Choroid plexus epithelial cell (primary cell): ENCODE results near the gene HSD17B12.
A peak's percentile ranks its signal among the peaks of the same experiment; 100 is the strongest.

Source experiments
- DNase-seq: peaks from one replicate; pipeline ENCODE4 v3.0.0-alpha.2; 2010; ENCODE audit warnings: low read depth
- H3K4me3 ChIP-seq: 2 replicates; pipeline ENCODE4 v1.5.1; 2011; ENCODE audit warnings: low read depth, mild to moderate bottlenecking, control low read depth, low read length, moderate library complexity
- CTCF ChIP-seq: conservative IDR thresholded peaks from 2 replicates; pipeline ENCODE4 v1.5.1; 2011; ENCODE audit warnings: low read depth, mild to moderate bottlenecking, control low read depth, inconsistent platforms, low read length, moderate library complexity

Gene HSD17B12

GRCh38 chr11:43712676-43713075 is 32.1 kb downstream of the HSD17B12 start:
- TF ChIP-seq CTCF: no peak
- DNase-seq: no peak
- no peak overlapping the region for H3K4me3 ChIP-seq

DNA sequence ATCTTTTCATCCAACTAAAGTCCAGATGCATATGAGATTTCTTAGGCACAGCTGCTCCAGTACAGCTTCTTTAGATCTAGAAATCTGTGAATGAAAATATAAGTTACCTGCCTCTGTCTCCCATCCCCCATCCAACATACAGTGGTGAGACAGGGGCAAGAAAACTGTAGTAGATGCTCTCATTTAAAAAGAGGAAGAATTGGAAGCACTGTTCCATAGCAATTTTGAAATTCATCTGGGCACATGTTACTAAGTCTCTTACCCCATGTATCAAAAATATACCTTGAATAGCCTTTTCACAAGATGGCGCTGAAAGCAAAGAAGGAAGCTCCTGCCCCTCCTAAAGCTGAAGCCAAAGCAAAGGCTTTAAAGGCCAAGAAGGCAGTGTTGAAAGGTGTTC is 37.8 kb downstream of the HSD17B12 start:
- no peak for DNase-seq
- H3K4me3 ChIP-seq: no peak overlapping the region
- TF ChIP-seq CTCF: no peak

DNA sequence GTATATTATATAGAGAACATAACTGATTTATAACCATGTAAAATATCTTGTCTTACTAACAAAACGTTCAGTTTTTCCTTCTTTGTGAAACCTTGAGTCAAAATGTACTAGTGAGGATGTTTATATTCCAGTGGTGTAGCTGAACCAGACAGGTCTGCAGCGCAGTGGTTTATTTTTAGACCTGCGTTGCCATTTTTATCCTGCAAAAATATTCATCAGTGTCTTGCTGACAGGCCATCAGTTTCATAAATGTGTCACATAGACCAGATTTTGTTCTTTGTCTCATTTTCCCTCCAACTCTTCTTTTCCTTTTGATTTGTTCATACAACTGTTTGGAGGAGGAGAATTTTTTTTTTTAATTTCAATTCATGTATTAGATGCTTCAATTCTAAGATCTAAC is 43.1 kb downstream of the HSD17B12 start:
- no peak for TF ChIP-seq CTCF

GRCh38 chr11:43732225-43732624 is 51.7 kb downstream of the HSD17B12 start:
- DNase-seq: no peak
- no peak overlapping the region for H3K4me3 ChIP-seq
- TF ChIP-seq CTCF: no peak

More for the DNA sequence above, 43.1 kb downstream of the HSD17B12 start:
- peak; percentile 35 for DNase-seq
- no peak overlapping the region for H3K4me3 ChIP-seq

DNA sequence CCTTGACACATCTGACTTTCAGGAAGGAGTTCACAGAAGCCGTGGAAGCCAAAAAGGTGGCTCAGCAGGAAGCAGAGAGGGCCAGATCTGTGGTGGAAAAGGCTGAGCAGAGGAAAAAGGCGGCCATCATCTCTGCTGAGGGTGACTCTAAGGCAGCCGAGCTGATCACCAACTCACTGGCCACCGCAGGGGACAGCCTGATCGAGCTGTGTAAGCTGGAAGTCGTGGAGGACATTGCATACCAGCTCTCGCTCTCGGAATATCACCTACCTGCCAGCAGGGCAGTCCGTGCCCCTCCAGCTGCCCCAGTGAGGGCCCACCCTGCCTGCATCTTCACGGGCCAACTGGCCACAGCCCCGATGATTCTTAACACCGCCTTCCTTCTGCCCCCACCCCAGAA is 53.7 kb downstream of the HSD17B12 start:
- no peak for TF ChIP-seq CTCF
- no peak for DNase-seq
- H3K4me3 ChIP-seq: no peak overlapping the region

- no peak for DNase-seq
These were observed 54.6 kb downstream of the HSD17B12 start for GRCh38 chr11:43735115-43735514.

More at GRCh38 chr11:43735115-43735514, 54.6 kb downstream of the HSD17B12 start:
- no peak for TF ChIP-seq CTCF
- H3K4me3 ChIP-seq: no peak overlapping the region
